SU-DHL-6 (cell line): Measurements from ENCODE around the gene FCN2.

Experiments
- CTCF ChIP-seq: fragments of 200-600 bp; sonication (generic); IDR thresholded peaks from one replicate; pipeline ENCODE4 v1.5.1; 2017; ENCODE audit warnings: antibody characterized with exemption, mild to moderate bottlenecking, low read length, moderate library complexity; ENCODE audit not compliant: insufficient read depth, poor library complexity, severe bottlenecking
- EZH2phosphoT487 ChIP-seq: fragments of 200-600 bp; sonication (generic), shearing (Covaris generic); conservative IDR thresholded peaks from 2 replicates; pipeline ENCODE4 v1.6.1; 2018; ENCODE audit warnings: mild to moderate bottlenecking, antibody characterized with exemption, low read length, moderate library complexity, mixed read lengths

GRCh38 chr9:134863941-134864820 is 16.4 kb upstream of the FCN2 start:
- TF ChIP-seq EZH2phosphoT487 (no peak), CTCF (no peak)
